HG03354 (cell line): ENCODE measurements around the gene NAP1L1.

Experiments
- ATAC-seq: cut with Tn5 transposase; IDR thresholded peaks from one replicate; pipeline ENCODE4 v1.9.1; 2021; ENCODE audit warnings: mild to moderate bottlenecking; ENCODE audit not compliant: unreplicated experiment, poor library complexity, severe bottlenecking

NAP1L1 gene

DNA sequence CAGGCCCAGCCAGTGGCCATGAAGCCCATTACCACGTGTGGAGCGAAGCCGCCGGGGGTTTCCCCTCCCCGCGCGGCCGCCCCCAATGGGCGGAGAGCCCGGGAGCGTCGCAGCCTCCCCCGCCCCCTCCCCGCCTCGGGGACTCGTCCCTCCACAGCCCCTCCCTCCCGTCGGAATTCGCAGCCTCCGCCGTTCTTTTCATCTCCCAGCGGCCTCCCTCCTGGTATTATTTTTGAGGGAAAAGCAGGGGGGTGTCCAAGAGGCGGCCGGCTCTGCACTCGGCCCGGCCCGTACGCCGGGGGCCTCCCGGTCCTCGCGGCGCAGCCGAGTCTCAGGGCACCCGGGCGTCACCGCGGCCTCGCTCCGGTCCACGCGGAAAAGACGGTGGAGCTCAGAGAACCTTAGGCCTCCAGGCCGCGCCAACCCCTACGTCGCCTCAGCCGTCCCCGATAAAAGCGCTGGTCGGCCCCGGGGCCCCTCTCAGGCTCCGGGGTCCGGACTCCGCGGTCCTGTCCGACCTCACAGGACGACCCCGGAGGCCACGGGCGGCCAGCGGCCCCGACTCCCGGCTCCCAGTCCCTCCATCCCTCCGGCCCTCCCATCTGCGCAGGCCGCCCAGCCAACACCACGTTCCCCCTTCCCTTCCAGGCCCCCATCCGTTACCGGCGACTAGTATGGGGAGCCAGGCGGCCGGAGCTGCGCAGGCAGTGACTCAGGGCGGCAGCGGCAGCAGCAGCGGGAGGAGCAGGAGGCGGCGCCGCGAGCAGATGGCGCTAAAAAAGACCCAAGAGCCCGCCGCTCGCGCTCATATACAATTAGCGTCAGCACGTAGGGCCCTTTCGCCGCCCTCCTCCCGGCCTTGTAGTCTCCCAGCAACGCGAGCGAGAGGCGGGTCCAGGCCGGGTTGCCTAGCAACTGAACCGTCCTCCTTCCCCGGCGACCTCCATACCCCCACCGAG is at the start of gene NAP1L1:
Gene NAP1L1, minus strand, starts transcription at position 782 of the 959 bp plus-strand sequence. CDS start 10,466 bp downstream, outside the sequence.
- peak; percentile 93 for ATAC-seq

- ATAC-seq: no peak
Observed at GRCh38 chr12:76127588-76127987, 43.1 kb upstream of the NAP1L1 start.

- ATAC-seq: no peak
Observed at GRCh38 chr12:76124456-76124855, 40.0 kb upstream of the NAP1L1 start.

GRCh38 chr12:76123259-76124212 is 39.1 kb upstream of the NAP1L1 start:
- no peak for ATAC-seq

DNA sequence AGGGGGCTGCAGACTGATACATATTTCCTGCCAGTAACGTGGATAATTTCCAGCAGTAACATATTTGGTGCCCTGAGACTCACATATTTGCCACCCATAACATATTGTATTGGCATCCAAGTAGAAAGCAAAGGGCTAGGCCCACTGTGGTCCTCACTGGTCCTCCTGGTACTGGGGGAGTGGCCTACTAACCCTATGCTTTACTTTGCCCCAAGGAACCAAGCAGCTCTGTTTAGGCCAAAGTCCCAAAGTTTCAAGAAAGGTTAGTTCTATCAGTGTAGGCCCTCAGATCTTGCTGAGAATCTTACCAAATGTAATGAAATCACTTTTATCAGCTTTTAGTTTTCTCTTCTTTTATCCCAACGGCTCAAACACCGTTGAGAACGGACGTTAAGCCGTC is 35.4 kb upstream of the NAP1L1 start:
- no peak for ATAC-seq

DNA sequence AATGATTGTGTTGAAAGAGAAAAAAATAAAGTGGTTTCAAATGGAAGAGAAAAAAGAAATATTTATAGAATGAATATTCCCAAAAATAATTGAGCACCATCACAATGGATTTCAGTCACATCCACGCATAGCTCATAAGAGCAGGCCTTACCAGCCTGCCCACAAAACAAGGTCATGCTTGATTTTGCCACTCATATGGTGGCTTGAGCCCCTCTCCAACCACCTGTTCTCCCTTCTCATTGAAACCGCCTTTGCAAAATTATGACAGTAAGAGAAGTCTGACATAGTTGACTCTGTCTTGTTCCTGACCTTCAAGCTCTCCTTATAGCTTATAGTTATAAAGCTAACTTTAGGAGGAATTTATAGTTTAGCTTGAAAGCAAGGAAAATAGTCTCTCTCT is 33.3 kb upstream of the NAP1L1 start:
- ATAC-seq: no peak

DNA sequence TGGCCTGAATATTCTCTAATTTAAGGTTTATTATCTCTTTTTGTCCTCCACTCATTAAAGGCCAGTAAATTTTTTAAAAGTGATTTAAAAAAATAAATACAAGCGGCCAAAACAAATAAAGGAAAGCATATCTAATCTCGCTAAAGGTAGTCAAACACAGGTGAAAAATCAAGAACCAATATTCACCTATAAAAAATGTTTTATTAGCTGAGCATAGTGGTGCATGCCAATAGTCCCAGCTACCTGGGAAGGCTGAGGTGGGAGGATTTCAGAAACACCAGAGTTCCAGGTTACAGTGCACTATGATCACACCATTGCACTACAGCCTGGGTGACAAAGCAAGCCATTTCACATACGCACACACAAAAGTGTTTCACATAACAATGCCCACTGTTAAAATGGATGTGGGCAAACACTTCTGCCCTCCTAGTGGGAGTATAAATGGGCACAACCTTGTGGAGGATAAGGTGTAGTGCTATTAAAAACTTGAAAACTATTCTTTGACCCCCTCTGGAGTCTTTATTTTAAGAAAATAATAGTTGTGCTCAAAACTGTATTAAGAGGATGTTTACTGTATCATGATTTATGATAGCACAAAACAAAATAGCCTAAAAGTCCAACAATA is 32.7 kb upstream of the NAP1L1 start:
- ATAC-seq: no peak

DNA sequence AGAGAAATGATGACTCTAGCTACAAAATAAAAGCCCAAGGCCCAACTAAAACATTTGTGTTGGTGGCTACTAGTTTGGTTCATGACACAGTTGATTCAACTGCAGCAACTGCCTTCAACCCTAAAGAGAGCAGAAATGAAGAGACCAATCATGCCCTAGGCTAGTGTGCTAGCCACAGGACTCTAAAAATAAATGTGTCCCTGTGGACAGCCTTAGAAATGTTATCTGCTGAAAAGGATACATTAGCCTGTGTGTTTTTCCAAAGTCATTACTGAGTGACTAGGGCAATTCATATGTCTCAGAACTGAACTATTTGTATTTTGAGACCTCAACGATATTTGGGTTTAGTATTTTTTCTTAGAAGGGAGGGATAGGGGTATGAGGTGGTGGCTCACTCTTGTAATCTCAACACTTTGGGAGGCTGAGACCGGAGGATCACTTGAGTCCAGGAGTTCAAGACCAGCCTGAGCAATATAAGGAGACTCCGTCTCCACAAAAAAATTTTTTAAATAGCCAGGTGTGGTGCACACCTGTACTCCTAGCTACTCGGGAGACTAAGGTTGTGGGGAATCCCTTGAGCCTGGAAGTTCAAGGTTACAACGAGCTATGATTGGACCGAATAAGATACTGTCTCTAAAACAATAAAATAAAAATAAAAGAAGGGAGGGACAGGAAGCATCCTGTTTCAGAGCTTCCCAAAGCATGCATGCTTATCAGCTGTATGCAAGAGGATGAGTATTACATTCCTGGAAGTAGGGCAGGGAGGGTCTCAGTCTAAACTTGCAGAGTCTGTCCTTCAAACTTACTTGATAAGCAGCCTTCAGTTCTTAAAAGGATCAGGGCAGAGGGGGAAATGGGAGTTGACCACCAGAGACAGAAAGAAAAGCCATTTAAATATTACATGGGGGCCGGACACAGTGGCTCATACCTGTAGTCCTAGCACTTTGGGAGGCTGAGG is 29.6 kb upstream of the NAP1L1 start:
- no peak for ATAC-seq

DNA sequence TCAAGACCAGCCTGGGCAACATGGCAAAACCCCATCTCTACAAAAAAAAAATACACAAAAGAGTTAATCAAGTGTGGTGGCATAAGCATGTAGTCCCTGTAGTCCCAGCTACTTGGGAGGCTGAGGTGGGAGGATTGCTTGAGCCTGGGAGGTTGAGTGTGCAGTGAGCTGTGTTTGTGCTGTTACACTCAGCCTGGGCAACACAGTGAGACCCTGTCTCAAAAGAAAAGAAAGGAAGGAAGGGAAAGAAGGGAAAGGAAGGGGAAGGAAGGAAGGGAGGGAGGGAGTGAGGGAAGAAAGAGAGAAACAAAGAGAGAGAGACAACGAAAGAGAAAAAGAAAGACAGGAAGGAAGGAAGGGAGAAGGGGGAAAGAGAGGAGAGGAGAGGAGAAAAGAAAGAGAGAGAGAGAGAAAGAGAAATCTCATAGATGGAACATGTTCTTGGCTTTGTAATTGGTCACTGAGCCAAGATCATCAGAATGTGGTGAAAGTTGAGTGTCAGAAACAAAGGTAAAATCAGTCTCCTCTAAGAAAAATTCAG is 26.8 kb upstream of the NAP1L1 start:
- ATAC-seq: no peak

GRCh38 chr12:76109879-76110278 is 25.4 kb upstream of the NAP1L1 start:
- ATAC-seq: no peak

DNA sequence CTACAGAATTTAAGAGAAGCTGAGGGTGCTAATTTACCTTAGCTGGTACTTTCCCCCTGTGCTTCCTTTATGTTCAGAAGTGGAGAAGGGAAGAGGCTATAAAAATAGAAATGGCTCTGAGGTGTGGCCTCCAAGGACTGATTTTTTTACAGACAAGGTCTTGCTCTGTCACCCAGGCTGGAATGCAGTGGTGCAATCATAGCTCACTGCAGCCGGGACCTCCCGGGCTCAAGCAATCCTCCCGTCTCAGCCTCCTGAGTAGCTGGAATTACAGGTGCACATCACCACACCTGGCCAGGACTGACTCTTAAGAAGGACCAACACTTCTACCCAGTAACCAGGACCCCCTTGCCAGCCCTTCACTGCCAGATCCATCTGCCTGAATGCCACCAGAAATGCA is 23.9 kb upstream of the NAP1L1 start:
- ATAC-seq: no peak

GRCh38 chr12:76106631-76107030 is 22.1 kb upstream of the NAP1L1 start:
- no peak for ATAC-seq

- no peak for ATAC-seq
Observed at GRCh38 chr12:76103958-76104357, 19.5 kb upstream of the NAP1L1 start.

DNA sequence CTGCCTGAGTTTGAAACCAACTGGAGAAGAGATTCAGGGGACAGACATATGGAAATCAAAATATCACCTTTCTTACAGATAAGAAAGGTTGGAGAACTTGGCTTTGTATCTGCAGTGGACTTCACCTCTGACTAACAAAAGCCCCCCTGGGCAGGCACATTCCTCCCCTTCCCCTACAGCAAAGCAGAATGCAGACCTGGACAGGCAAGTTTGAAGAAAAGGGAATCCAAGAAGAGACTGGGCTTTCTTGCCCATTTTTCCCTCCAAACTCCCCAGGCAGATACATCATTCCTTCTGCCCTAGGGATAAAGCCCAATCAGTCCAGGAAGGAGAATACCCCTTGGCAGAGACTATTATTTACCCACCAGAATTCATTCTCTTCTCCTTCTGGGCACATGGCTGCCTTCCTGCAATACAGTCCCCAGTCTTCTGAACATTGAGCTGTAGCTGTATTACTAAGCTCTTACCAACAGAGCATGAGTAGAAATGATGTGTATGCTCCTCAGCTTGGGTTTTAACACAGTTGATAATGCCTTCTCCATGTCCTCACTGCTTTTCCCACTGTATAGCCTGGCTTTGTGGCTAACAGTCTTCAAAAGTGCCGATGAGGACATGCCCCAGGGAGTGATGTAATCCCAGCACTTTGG is 17.4 kb upstream of the NAP1L1 start:
- no peak for ATAC-seq

- no peak for ATAC-seq
Observed at GRCh38 chr12:76096079-76096646, 11.7 kb upstream of the NAP1L1 start.

DNA sequence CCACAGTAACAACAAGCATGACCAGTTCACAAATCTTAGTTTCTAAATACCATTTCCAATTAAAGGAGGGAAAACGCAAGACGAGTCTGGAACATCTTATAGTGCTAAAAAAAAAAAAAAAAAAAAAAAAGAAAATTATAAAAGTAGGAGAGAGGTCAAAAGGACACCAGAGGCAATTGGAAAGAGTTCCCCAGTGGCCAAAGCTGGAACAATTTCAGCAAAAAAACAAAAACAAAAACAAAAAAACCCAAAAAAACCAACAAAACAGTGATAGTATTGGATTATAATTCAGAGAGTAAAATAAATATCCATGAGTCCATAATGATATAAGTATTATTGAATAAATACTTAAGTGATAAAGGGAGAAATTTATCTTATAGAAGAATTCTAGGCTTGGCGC is 10.3 kb upstream of the NAP1L1 start:
- ATAC-seq: no peak

DNA sequence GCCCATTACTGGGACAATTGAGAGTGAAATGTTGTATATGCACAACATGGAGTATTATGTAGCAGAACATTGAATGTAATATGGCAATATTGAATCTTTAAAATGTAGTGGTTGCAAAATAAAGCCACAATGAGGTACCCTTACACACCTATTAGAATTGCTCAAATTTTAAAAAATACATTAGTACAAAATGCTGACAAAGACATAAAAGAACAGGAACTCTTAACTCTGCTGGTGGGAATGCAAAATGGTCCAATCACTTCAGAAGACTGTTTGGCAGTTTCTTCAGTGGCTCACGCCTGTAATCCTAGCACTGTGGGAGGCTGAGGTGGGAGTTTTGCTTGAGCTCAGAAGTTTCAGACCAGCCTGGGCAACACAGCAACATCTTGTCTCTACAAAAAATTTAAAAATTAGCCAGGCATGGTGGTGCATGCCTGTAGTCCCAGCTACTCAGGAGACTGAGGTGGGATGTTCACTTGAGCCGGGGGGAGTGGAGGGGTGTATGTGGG is 6.8 kb upstream of the NAP1L1 start:
- ATAC-seq: no peak

DNA sequence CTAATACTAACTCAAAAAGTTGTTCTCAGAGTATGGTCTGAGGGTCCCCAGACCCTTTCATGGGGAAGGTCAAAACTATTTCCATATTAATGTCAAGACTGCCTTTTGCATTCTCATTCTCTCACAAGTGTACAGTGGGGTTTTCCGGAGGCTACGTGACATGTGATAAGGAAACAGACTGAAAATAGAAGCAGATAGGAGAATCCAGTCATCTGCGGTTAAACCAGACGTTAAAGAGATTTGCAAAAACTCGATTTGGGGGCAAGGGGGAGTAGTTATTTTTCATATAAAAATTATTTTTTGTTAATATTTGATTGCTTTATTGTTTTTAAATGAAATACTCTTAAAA is 1.0 kb upstream of the NAP1L1 start:
- ATAC-seq: no peak
